ENCODE data around the gene PGRMC1. TPM values are rescaled to one million over a fixed set of nuclear protein-coding genes. Genes with fewer than 3 reads are reported as not detected.
"Not testable (repeated sequence)": the region's sequence is repeated elsewhere in the genome, so short reads cannot be mapped to it uniquely, and the experiment has no call there.

Gene PGRMC1
- total RNA-seq, 1 donor from 2014 or later = 246 TPM

DNA sequence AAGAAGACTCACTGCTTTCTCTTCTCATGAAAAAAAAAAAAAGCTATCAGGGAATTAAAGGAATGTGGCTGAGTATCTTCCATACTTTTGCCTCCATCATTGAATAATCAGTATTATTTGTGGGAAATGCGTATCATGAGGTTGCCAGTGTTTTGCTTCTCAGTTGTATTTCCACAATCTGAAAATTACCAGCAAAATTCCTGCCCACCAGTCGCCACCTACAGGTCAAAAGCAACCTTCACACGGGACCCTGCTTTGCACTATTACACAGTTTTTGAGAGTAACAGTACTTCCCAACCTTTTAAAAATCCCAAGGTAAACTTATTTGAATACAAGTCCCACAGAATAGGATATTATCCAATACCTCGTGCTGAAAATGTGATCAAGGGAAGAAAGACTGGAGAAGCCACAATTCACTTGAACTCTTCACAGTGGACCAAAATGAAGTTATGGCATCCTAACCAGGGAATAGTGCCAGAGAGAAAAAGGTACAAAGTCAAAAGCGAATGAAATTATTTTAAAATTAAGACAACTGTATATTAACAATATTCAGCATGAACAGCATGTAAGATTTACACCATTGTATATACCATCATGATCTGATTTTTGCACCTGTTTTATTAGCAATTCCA, 30.4 kb downstream of the PGRMC1 start:
- Histone ChIP-seq H3K4me3 (no peak overlapping the region), H3K79me2 (ENCODE audit: low read depth) (no peaks in the 10 kb centered on the region), H3K36me3 (no peaks in the 10 kb centered on the region), H4K20me1 (ENCODE audit: low read depth) (no peaks in the 10 kb centered on the region), H3K4me1 (no peaks in the 10 kb centered on the region), H3K9ac (no peak overlapping the region), H3K27ac (no peak overlapping the region), H3F3A (ENCODE audit: low read depth) (no peaks in the 10 kb centered on the region), H2AFZ (replicated peaks) (no peak overlapping the region), H3K27me3 (no peaks in the 10 kb centered on the region), H3K9me3 (ENCODE audit: low read depth) (no peaks in the 10 kb centered on the region), H3K4me2 (no peak overlapping the region)
- Mint-ChIP-seq H3K27me3 (ENCODE audit: insufficient read depth, low read depth) (peaks cover 3% of the 10 kb centered on the region), H3K4me1 (no peaks in the 10 kb centered on the region), H3K4me3 (no peak overlapping the region), H3K36me3 (no peaks in the 10 kb centered on the region), H3K27ac (no peak overlapping the region), H3K9me3 (peaks cover 6% of the 10 kb centered on the region)
- TF ChIP-seq EZH2phosphoT487 (IDR thresholded peaks at IDR 0.05) = no peak
- TF ChIP-seq, protein P1, sequence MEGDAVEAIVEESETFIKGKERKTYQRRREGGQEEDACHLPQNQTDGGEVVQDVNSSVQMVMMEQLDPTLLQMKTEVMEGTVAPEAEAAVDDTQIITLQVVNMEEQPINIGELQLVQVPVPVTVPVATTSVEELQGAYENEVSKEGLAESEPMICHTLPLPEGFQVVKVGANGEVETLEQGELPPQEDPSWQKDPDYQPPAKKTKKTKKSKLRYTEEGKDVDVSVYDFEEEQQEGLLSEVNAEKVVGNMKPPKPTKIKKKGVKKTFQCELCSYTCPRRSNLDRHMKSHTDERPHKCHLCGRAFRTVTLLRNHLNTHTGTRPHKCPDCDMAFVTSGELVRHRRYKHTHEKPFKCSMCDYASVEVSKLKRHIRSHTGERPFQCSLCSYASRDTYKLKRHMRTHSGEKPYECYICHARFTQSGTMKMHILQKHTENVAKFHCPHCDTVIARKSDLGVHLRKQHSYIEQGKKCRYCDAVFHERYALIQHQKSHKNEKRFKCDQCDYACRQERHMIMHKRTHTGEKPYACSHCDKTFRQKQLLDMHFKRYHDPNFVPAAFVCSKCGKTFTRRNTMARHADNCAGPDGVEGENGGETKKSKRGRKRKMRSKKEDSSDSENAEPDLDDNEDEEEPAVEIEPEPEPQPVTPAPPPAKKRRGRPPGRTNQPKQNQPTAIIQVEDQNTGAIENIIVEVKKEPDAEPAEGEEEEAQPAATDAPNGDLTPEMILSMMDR (IDR thresholded peaks at IDR 0.05) = peak; percentile 70
- DNase-seq (ENCODE audit: low spot score) = peak; percentile 14

DNA sequence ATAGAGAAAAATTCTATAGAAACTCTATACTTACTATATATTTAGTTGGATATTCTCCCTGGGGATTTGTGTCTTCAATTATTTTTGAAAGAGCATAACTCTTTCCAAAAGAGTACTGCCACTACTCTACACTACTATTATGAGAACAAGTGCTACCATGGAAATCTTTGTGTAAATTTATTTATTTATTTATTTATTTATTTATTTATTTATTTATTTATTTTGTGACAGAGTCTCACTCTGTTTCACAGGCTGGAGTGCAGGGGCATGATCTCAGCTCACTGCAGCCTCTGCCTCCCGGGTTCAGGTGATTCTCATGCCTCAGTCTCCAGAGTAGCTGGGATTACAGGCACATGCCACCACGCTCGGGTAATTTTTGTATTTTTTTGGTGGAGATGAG, 31.0 kb downstream of the PGRMC1 start:
- not testable (repeated sequence) for H3K4me3 Mint-ChIP-seq; H3K4me3 ChIP-seq; H3K9ac ChIP-seq; H3K4me2 ChIP-seq; H3K79me2 ChIP-seq (ENCODE audit: low read depth); H3K4me1 Mint-ChIP-seq; H3K27ac Mint-ChIP-seq; H3K36me3 Mint-ChIP-seq; H3K36me3 ChIP-seq; H3K4me1 ChIP-seq; H3F3A ChIP-seq (ENCODE audit: low read depth); H4K20me1 ChIP-seq (ENCODE audit: low read depth); H3K27me3 Mint-ChIP-seq (ENCODE audit: insufficient read depth, low read depth); H3K27ac ChIP-seq; DNase-seq (ENCODE audit: low spot score); H3K9me3 ChIP-seq (ENCODE audit: low read depth); H3K27me3 ChIP-seq; H2AFZ ChIP-seq (replicated peaks)
- peaks cover 11% of the 10 kb centered on the region for H3K9me3 Mint-ChIP-seq

DNA sequence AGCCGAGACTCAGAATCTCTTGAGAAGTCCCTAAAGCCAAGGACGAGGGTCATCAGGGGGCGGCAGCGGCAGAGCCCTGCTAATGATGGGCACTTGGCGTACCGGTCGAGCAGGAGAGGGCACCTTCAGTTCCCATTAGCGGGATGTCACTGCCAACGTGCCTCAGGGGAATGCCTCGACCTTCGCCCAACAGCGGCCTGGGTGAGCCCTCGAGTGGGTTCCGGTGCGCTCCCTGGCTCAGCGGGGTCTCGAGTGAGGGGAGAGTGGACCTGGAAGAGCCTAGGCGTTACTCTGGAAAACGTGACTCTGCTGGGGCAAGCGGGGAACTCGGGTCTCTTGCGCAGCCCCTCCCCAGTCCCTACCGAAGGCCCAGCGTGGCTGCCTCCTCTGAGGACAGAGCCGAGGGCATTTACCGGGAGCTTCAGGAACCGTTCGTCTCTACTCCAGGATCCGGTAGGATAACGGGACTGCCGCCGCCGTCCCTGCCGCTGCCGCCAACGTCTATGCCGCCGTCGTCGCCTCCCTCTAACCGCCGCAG, 36.9 kb downstream of the PGRMC1 start:
- Mint-ChIP-seq H3K9me3 (peaks cover 21% of the 10 kb centered on the region), H3K36me3 (no peaks in the 10 kb centered on the region), H3K27ac (no peak overlapping the region), H3K4me3 (no peak overlapping the region), H3K4me1 (no peaks in the 10 kb centered on the region), H3K27me3 (ENCODE audit: insufficient read depth, low read depth) (peaks cover 3% of the 10 kb centered on the region)
- Histone ChIP-seq H3K79me2 (ENCODE audit: low read depth) (no peaks in the 10 kb centered on the region), H3K27me3 (peaks cover 20% of the 10 kb centered on the region), H3K36me3 (no peaks in the 10 kb centered on the region), H3F3A (ENCODE audit: low read depth) (no peaks in the 10 kb centered on the region), H4K20me1 (ENCODE audit: low read depth) (no peaks in the 10 kb centered on the region), H3K27ac (no peak overlapping the region), H3K9me3 (ENCODE audit: low read depth) (no peaks in the 10 kb centered on the region), H2AFZ (replicated peaks) (no peak overlapping the region), H3K4me1 (no peaks in the 10 kb centered on the region), H3K9ac (no peak overlapping the region), H3K4me2 (no peak overlapping the region), H3K4me3 (no peak overlapping the region)
- no peak for DNase-seq (ENCODE audit: low spot score)
- TF ChIP-seq, protein P1 (IDR thresholded peaks at IDR 0.05) = no peak
- no peak for TF ChIP-seq EZH2 (IDR thresholded peaks at IDR 0.05)

DNA sequence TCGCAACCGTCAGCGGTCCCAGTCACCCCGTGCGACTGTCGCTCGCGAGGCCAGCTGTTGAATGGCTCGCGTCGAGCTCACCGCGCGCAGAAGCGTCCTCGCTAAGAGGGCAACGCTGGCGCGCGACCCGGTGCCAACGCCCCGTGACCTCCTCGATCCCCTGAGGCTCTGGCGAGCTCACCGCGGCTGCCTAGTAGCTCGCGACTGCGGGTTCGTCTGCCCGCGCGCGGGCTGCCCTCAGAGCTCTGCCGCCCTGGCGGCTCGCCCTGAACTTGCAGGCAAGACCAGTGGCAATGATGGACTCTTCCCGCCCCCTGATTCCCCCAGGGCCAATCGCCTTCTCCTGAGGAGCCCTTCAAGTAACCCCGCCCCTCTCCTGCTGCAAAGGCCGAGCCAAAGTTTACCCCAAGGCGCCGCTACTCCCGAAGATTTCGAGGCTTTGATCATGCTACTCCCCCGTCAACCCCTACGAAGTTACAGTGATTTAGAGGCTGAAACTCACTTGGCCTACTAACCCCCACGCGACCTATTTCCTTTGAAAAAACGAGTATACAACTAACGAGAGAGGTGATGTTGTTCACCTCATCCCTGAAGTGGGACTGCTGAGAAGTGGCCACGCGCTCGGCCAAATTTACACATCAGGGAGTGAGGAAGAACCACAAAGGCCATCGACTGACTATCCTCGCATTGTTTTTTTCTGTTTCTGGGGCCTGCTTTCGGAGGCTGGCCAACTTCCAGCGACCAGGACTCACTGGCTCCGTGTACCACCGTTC, 37.5 kb downstream of the PGRMC1 start:
- Histone ChIP-seq H3K79me2 (ENCODE audit: low read depth) (no peaks in the 10 kb centered on the region), H3K36me3 (no peaks in the 10 kb centered on the region), H3K9ac (no peak overlapping the region), H3F3A (ENCODE audit: low read depth) (no peaks in the 10 kb centered on the region), H3K4me3 (no peak overlapping the region), H2AFZ (replicated peaks) (no peak overlapping the region), H3K27ac (no peak overlapping the region), H3K27me3 (peaks cover 20% of the 10 kb centered on the region), H3K4me1 (no peaks in the 10 kb centered on the region), H4K20me1 (ENCODE audit: low read depth) (no peaks in the 10 kb centered on the region), H3K9me3 (ENCODE audit: low read depth) (no peaks in the 10 kb centered on the region), H3K4me2 (no peak overlapping the region)
- Mint-ChIP-seq H3K27me3 (ENCODE audit: insufficient read depth, low read depth) (peaks cover 3% of the 10 kb centered on the region), H3K36me3 (no peaks in the 10 kb centered on the region), H3K4me1 (no peaks in the 10 kb centered on the region), H3K4me3 (no peak overlapping the region), H3K27ac (no peak overlapping the region), H3K9me3 (peaks cover 19% of the 10 kb centered on the region)
- TF ChIP-seq EZH2phosphoT487 (IDR thresholded peaks at IDR 0.05) = no peak
- DNase-seq (ENCODE audit: low spot score) = peak; percentile 34

DNA sequence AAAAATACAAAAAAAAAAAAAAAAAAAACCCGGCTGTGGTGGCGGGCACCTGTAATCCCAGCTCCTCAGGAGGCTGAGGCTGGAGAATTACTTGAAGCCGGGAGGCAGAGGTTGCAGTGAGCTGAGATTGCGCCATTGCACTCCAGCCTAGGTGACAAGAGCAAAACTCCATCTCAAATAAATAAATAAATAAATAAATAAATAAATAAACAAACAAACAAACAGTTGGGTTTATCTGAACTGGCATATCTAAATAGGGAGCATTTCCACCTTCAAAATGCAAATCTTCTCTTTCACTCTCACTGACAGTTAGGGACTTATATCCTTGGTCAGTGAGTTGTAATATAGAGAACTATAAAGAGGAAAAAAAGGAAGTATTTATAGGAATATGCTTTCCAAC, 46.3 kb downstream of the PGRMC1 start:
- H3K27ac ChIP-seq; H2AFZ ChIP-seq (replicated peaks); H3K79me2 ChIP-seq (ENCODE audit: low read depth); H3K9me3 ChIP-seq (ENCODE audit: low read depth); H3K4me3 Mint-ChIP-seq; H3K4me1 ChIP-seq; H3K27me3 Mint-ChIP-seq (ENCODE audit: insufficient read depth, low read depth); H3K36me3 ChIP-seq; H4K20me1 ChIP-seq (ENCODE audit: low read depth); H3K4me2 ChIP-seq; H3K9me3 Mint-ChIP-seq; H3K4me1 Mint-ChIP-seq; H3F3A ChIP-seq (ENCODE audit: low read depth); H3K27me3 ChIP-seq; H3K9ac ChIP-seq; H3K36me3 Mint-ChIP-seq; H3K4me3 ChIP-seq; DNase-seq (ENCODE audit: low spot score); H3K27ac Mint-ChIP-seq: not testable (repeated sequence)
